K562 (cell line): ENCODE data around the gene ARL6IP1. TPM values are rescaled to one million over a fixed set of nuclear protein-coding genes. Genes with fewer than 3 reads are reported as not detected.

Source experiments
- BRF1 ChIP-seq: IDR thresholded peaks from 3 replicates; pipeline ENCODE4 v1.6.1; 2011; ENCODE audit warnings: borderline replicate concordance, mild to moderate bottlenecking; ENCODE audit not compliant: insufficient read length; ENCODE audit errors: extremely low read depth
- E2F1 ChIP-seq: sonication (generic); formaldehyde crosslinking; IDR thresholded peaks from 2 replicates; pipeline ENCODE4 v1.8.1; 2023; ENCODE audit warnings: mild to moderate bottlenecking, missing genetic modification reagents, moderate library complexity
- E2F4 ChIP-seq: sonication (generic); formaldehyde crosslinking; IDR thresholded peaks from 2 replicates; pipeline ENCODE4 v1.8.0; 2022; ENCODE audit warnings: mild to moderate bottlenecking, low read depth, missing genetic modification reagents
- ETV6 ChIP-seq, 3 experiments: fragments of 150-350 bp in 1 of 3; sonication (generic) in 1 of 3; formaldehyde crosslinking in 1 of 3; IDR thresholded peaks; 2 replicates each; pipeline versions ENCODE4 v1.6.1 to v1.8.0; 2014 to 2022; ENCODE audit warnings: borderline replicate concordance in 2 of 3, low read depth in 2 of 3, antibody characterized with exemption in 1 of 3, low read length in 1 of 3, mild to moderate bottlenecking in 1 of 3, missing genetic modification reagents in 1 of 3
- GTF2E2 ChIP-seq: fragments of 200-800 bp; sonication (Bioruptor generic); IDR thresholded peaks from 2 replicates; pipeline ENCODE4 v1.6.1; 2016; ENCODE audit warnings: missing genetic modification characterization, missing compliant biosample characterization
- KAT8 ChIP-seq: fragments of 450-650 bp; IDR thresholded peaks from 2 replicates; pipeline ENCODE4 v1.6.1; 2016; ENCODE audit warnings: low read depth, mild to moderate bottlenecking
- MED1 ChIP-seq: sonication (generic); formaldehyde crosslinking; IDR thresholded peaks from 2 replicates; pipeline ENCODE4 v1.8.1; 2023; ENCODE audit warnings: missing genetic modification reagents, borderline replicate concordance
- NBN ChIP-seq: fragments of 450-650 bp; IDR thresholded peaks from 2 replicates; pipeline ENCODE4 v1.6.1; 2016; ENCODE audit warnings: low read depth, mild to moderate bottlenecking
- NFYB ChIP-seq: IDR thresholded peaks from 2 replicates; pipeline ENCODE4 v1.6.1; 2011; ENCODE audit warnings: mild to moderate bottlenecking, moderate library complexity; ENCODE audit not compliant: insufficient read length; ENCODE audit errors: extremely low read depth
- NONO ChIP-seq, 2 experiments: fragments of 200-400 bp in 1 of 2; fragments of 450-650 bp in 1 of 2; formaldehyde crosslinking in 1 of 2; IDR thresholded peaks; 2 replicates each; pipeline ENCODE4 v1.6.1; 2017; ENCODE audit warnings: low read depth in 2 of 2, mild to moderate bottlenecking in 2 of 2, moderate library complexity in 2 of 2, low read length in 1 of 2
- PRPF4 ChIP-seq: fragments of 200-400 bp; formaldehyde crosslinking; IDR thresholded peaks from one replicate; pipeline ENCODE4 v1.6.1; 2017; ENCODE audit warnings: low read length, low read depth, mild to moderate bottlenecking; ENCODE audit not compliant: insufficient read depth, poor library complexity, severe bottlenecking
- RCOR1 ChIP-seq, 2 experiments: IDR thresholded peaks; 2 replicates each; pipeline ENCODE4 v1.6.1; 2012; ENCODE audit warnings: low read depth in 2 of 2, low read length in 2 of 2, borderline replicate concordance in 1 of 2, improper control_type of control experiment in 1 of 2
- SMAD4 ChIP-seq: fragments of 250-450 bp; sonication (Bioruptor Pico); conservative IDR thresholded peaks from 2 replicates; pipeline ENCODE4 v1.8.0; 2021; ENCODE audit warnings: inconsistent platforms, mild to moderate bottlenecking, moderate library complexity
- STAT5B ChIP-seq: fragments of 250-450 bp; sonication (Bioruptor Pico); IDR thresholded peaks from 2 replicates; pipeline ENCODE4 v1.8.0; 2021; ENCODE audit warnings: mild to moderate bottlenecking, inconsistent platforms
- TBL1XR1 ChIP-seq, 2 experiments: IDR thresholded peaks; 2 replicates each; pipeline ENCODE4 v1.6.1; 2012; ENCODE audit warnings: improper control_type of control experiment in 2 of 2, low read length in 2 of 2, mild to moderate bottlenecking in 1 of 2
- TRIM28 ChIP-seq: fragments of 450-650 bp; IDR thresholded peaks from 2 replicates; pipeline ENCODE4 v1.6.1; 2017
- ZFP1 ChIP-seq: fragments of 450-650 bp; formaldehyde crosslinking; IDR thresholded peaks from 2 replicates; pipeline ENCODE4 v1.4.0; 2020; ENCODE audit warnings: mild to moderate bottlenecking, mixed read lengths
- ZNF23 ChIP-seq: fragments of 250-450 bp; sonication (Bioruptor Pico); IDR thresholded peaks from 2 replicates; pipeline ENCODE4 v1.4.0; 2020; ENCODE audit warnings: mild to moderate bottlenecking
- ZNF609 ChIP-seq: sonication (generic); formaldehyde crosslinking; IDR thresholded peaks from 2 replicates; pipeline ENCODE4 v1.8.1; 2023; ENCODE audit warnings: missing genetic modification reagents, mild to moderate bottlenecking, borderline replicate concordance
- polyA plus RNA-seq, 8 experiments: library from polyadenylated mRNA; depleted of rRNA in 4 of 8; stranded (reverse) in 5 of 8; unstranded in 3 of 8; fragments of >200 nt; fragmentation: Nextera tagmentation in 2 of 8; fragmentation: Illumina TruSeq in 1 of 8; extraction: Ambion mirVana in 2 of 8; extraction: Trizol in 1 of 8; gene quantifications; 2 replicates each; pipeline versions ENCODE4 v1.2.1 to v1.2.3, GENCODE V29; 2011 to 2014; ENCODE audit warnings: inconsistent platforms in 1 of 8, missing spikeins in 1 of 8
- total RNA-seq, 7 experiments: library from RNA; depleted of rRNA in 6 of 7; stranded (reverse); fragments of >200 nt in 6 of 7; fragmentation: Illumina TruSeq in 2 of 7; extraction: Trizol in 2 of 7; gene quantifications; 2 replicates each; pipeline versions ENCODE4 v1.2.1 to v1.2.3, GENCODE V29; 2011 to 2021; ENCODE audit warnings: low replicate concordance in 1 of 7

ARL6IP1 gene
- total and polyA plus RNA-seq, 9 of the 15 experiments (the other 6 are each of a cell fraction or from before 2014, with no cell fraction given): 102 to 391 (median 162) TPM

GRCh38 chr16:18801145-18801972 is at the start of gene ARL6IP1 (continued):
- TF ChIP-seq E2F1 (CRISPR knock-in tag) (peak; percentile 55; the same call in 1 of the 2 replicates), STAT5B (CRISPR knock-in tag) (no peak), GTF2E2 (tag) (peak; percentile 83), PRPF4 (peak; percentile 95), ETV6 (IDR thresholded peaks at IDR 0.05; ENCODE audit: borderline replicate concordance in 1 of 2, low read depth in 2 of 2, low read length in 1 of 2) (no peak; a peak in 1 of 4 replicates), ETV6 (CRISPR knock-in tag; IDR thresholded peaks at IDR 0.05; ENCODE audit: borderline replicate concordance) (no peak), KAT8 (no peak), NBN (peak; percentile 69), E2F4 (CRISPR knock-in tag) (no peak), SMAD4 (CRISPR knock-in tag) (peak; percentile 94), TBL1XR1 (IDR thresholded peaks at IDR 0.05; ENCODE audit: low read length in 2 of 2) (no peak; a peak in 1 of 4 replicates), BRF1 (no peak), MED1 (no peak), NONO (IDR thresholded peaks at IDR 0.05; ENCODE audit: low read depth in 2 of 2, low read length in 1 of 2) (peak; percentile 72 to 87), TRIM28 (no peak), RCOR1 (IDR thresholded peaks at IDR 0.05; ENCODE audit: borderline replicate concordance in 1 of 2, low read depth in 2 of 2, low read length in 2 of 2) (peak in 1 of 2 experiments; percentile 40; a peak in 2 of 4 replicates), ZFP1 (no peak), ZNF609 (CRISPR knock-in tag) (peak; percentile 33; the same call in 1 of the 2 replicates), ZNF23 (no peak), NFYB (peak; percentile 88)
